HG03439 (cell line): ENCODE results near the gene FAM72B.
"Not testable (repeated sequence)": the region's sequence is repeated elsewhere in the genome, so short reads cannot be mapped to it uniquely, and the experiment has no call there.

Experiments used
- ATAC-seq: cut with Tn5 transposase; IDR thresholded peaks from one replicate; pipeline ENCODE4 v1.9.1; 2021; ENCODE audit warnings: mild to moderate bottlenecking, moderate library complexity; ENCODE audit not compliant: unreplicated experiment

Gene FAM72B

GRCh38 chr1:121184290-121185127 is at the start of gene FAM72B, which contains the start of gene SRGAP2C:
Gene FAM72B, minus strand, starts transcription at chr1:121184340. Its CDS starts 851 bp downstream, at chr1:121183489.
Gene SRGAP2C, plus strand, starts transcription at chr1:121184975. Its CDS starts 2,472 bp downstream, at chr1:121187447.
- peak; percentile 87 for ATAC-seq

- not testable (repeated sequence) for ATAC-seq
Measured at GRCh38 chr1:121232445-121233125, 48.4 kb upstream of the FAM72B start.

GRCh38 chr1:121230636-121231035 is 46.5 kb upstream of the FAM72B start:
- ATAC-seq, result not testable (repeated sequence)

- not testable (repeated sequence) for ATAC-seq
Measured at GRCh38 chr1:121227544-121228330, 43.6 kb upstream of the FAM72B start.

- not testable (repeated sequence) for ATAC-seq
Measured at GRCh38 chr1:121226925-121227324, 42.8 kb upstream of the FAM72B start.

GRCh38 chr1:121226295-121226904 is 42.3 kb upstream of the FAM72B start:
- not testable (repeated sequence) for ATAC-seq

- ATAC-seq, result peak; percentile 99
Measured at GRCh38 chr1:121224714-121225113, 40.6 kb upstream of the FAM72B start.

GRCh38 chr1:121221770-121222169 is 37.6 kb upstream of the FAM72B start:
- ATAC-seq, result not testable (repeated sequence)

GRCh38 chr1:121216676-121217075 is 32.5 kb upstream of the FAM72B start:
- not testable (repeated sequence) for ATAC-seq

GRCh38 chr1:121215699-121216417 is 31.7 kb upstream of the FAM72B start:
- ATAC-seq, result not testable (repeated sequence)

GRCh38 chr1:121214544-121215156 is 30.5 kb upstream of the FAM72B start:
- not testable (repeated sequence) for ATAC-seq

- not testable (repeated sequence) for ATAC-seq
Measured at GRCh38 chr1:121213491-121213890, 29.4 kb upstream of the FAM72B start.

- ATAC-seq, result not testable (repeated sequence)
Measured at GRCh38 chr1:121210778-121211177, 26.6 kb upstream of the FAM72B start.

GRCh38 chr1:121208375-121208774 is 24.2 kb upstream of the FAM72B start:
- not testable (repeated sequence) for ATAC-seq

GRCh38 chr1:121207328-121207727 is 23.2 kb upstream of the FAM72B start:
- ATAC-seq, result not testable (repeated sequence)

- not testable (repeated sequence) for ATAC-seq
Measured at GRCh38 chr1:121205786-121206711, 21.9 kb upstream of the FAM72B start.

- not testable (repeated sequence) for ATAC-seq
Measured at GRCh38 chr1:121202986-121203385, 18.8 kb upstream of the FAM72B start.
